T-helper 2 cell treated with Interferon-gamma antibody and Interleukin-4, amounts not matched to agents 5 μg/mL and 100 μg/mL, for 36 hours (primary cell): ENCODE measurements around the gene OR4D5.

Source experiments
- DNase-seq: peaks from one replicate; pipeline ENCODE4 v3.0.0; 2021; ENCODE audit warnings: low spot score
- H3K27ac Mint-ChIP-seq: one replicate; pipeline ENCODE4 v1.8.0; 2021; ENCODE audit warnings: mild to moderate bottlenecking, mixed read lengths
- H3K27me3 Mint-ChIP-seq: one replicate; pipeline ENCODE4 v1.8.0; 2021; ENCODE audit warnings: low read depth, mixed read lengths
- H3K36me3 Mint-ChIP-seq: one replicate; pipeline ENCODE4 v1.8.0; 2021; ENCODE audit warnings: low read depth, mixed read lengths
- H3K4me1 Mint-ChIP-seq: one replicate; pipeline ENCODE4 v1.8.0; 2021; ENCODE audit warnings: low read depth, mixed read lengths
- H3K4me3 Mint-ChIP-seq: one replicate; pipeline ENCODE4 v1.8.0; 2022; ENCODE audit warnings: mild to moderate bottlenecking, moderate library complexity, mixed read lengths
- H3K9me3 Mint-ChIP-seq: one replicate; pipeline ENCODE4 v1.8.0; 2021; ENCODE audit warnings: mixed read lengths

OR4D5 gene

GRCh38 chr11:123977731-123978347 lies 38.4 kb downstream of the OR4D5 start, which contains the start of gene OR10S1:
Gene OR10S1 (minus strand): TSS chr11:123977781. CDS start chr11:123977664, 117 bp downstream.
- peaks cover 2% of the 10 kb centered on the region for H3K4me1 Mint-ChIP-seq
- no peak within 1 kb of the TSS for H3K4me3 Mint-ChIP-seq
- no peak within 1 kb of the TSS for H3K27ac Mint-ChIP-seq
- H3K27me3 Mint-ChIP-seq: peaks cover 2% of the 10 kb centered on the region
- H3K9me3 Mint-ChIP-seq: no peaks in the 10 kb centered on the region
- H3K36me3 Mint-ChIP-seq: no peaks in the 10 kb centered on the region
- DNase-seq: no peak

DNA sequence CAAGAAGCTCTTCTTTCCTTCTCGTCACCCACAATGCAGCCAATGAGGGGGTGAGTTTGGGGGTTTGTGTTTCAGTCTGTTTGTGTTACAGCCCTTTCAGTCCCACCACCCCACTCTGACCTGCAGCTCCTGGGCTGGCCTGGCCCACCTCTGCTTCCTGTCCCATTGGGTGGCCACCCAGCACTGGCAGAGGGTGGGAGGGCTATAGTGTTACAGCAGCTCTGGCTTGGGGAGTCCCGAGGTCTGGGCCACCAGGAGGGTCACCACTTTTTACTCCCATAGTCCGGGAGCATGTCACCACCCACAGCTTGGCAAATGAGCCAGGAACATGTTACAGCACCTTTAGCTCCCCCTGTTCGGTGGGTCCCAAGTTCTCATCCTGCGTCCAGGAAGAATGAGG lies 39.9 kb downstream of the OR4D5 start:
- H3K36me3 Mint-ChIP-seq: no peaks in the 10 kb centered on the region
- H3K27ac Mint-ChIP-seq: no peak overlapping the region
- H3K27me3 Mint-ChIP-seq: peaks cover 2% of the 10 kb centered on the region
- peaks cover 2% of the 10 kb centered on the region for H3K4me1 Mint-ChIP-seq
- H3K4me3 Mint-ChIP-seq: no peak overlapping the region
- no peaks in the 10 kb centered on the region for H3K9me3 Mint-ChIP-seq
- no peak for DNase-seq
